CMK (cell line): ENCODE measurements around the gene FBXW12.

Experiments used
- DNase-seq: peaks from one replicate; pipeline ENCODE4 v3.0.0-alpha.2; 2010; ENCODE audit warnings: low read depth

FBXW12 gene

GRCh38 chr3:48422272-48422671 is 50.3 kb downstream of the FBXW12 start:
- DNase-seq = no peak

DNA sequence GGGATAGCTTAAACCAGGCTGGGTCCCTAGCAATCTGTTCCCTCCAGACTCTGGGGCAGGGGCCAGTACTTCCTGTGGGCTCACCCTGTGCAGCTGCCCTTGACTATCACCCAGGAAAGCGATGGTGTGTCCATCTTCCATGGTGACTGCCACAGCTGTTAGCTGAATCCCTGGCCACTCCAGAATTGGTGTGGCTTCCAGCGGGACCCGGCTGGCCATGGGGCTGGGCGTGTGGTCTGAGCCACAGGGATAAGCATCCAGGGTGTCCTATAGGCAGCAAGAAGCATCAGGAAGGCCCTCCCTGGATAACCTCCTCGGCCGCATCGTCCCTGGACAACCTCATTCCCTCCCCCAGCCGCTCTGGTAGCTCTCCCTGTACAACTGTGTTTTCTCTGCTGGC is 50.7 kb downstream of the FBXW12 start:
- no peak for DNase-seq

DNA sequence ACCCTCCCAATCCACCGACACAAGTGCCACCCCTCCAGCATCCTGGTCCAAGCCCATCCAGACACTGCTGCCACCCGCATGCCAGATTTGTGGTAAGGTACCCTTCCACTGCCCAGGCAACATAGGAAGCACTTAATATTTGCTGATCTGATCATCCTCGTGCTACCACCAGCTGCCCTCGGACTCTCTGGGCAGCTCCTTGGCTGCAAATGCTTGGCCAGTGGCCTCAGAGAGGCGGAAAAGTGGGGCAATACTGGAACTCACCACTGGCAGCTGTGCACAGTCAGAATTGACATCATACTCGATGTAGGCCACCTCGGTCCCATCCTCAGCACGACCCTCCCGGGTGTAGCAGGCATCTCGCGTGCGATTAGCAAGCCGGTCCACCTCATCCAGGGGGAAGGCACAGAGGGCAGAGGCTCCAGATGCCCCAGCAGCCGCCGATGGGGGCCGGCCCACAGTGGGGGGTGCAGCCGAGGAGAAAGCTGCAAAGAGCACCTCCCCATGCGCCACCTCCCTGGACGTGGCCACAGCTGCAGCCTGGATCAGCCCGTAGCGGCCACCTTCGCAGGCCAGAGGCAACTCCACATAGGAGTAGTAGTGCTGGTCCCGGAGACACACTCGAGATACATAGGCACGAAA is 51.3 kb downstream of the FBXW12 start:
- DNase-seq = no peak

GRCh38 chr3:48423883-48424695 is 52.1 kb downstream of the FBXW12 start:
- no peak for DNase-seq

- DNase-seq = no peak
Measured at GRCh38 chr3:48425281-48425812, 53.3 kb downstream of the FBXW12 start.

- no peak for DNase-seq
Measured at GRCh38 chr3:48426401-48426909, 54.4 kb downstream of the FBXW12 start.

GRCh38 chr3:48426944-48427629 is 55.1 kb downstream of the FBXW12 start:
- no peak for DNase-seq

GRCh38 chr3:48427630-48427962 is 55.6 kb downstream of the FBXW12 start:
- DNase-seq = no peak

DNA sequence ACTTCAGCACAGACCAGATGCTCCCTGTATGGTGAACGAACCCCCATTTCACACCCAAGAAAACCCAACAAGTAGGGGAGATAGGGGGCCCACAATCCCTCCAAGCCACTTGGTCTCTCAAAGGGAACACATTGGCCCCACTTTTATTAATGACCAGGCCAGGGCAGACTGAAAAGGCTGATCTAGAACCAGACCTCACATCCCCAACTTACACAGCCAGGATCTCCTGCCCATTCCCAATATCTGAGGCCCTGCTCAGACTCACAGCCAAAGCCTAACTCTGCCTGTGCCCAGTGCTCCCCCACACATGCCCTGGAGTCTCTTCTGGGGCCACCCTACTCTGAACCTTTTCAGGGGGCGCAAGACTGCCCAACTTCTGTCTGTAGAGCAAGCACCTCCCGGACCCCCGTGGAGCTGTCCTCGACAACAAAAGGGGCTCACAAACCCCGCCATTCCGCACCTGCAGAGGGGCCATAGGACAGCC is 56.1 kb downstream of the FBXW12 start:
- DNase-seq = no peak

GRCh38 chr3:48428572-48429316 is 56.7 kb downstream of the FBXW12 start:
- DNase-seq = no peak

DNA sequence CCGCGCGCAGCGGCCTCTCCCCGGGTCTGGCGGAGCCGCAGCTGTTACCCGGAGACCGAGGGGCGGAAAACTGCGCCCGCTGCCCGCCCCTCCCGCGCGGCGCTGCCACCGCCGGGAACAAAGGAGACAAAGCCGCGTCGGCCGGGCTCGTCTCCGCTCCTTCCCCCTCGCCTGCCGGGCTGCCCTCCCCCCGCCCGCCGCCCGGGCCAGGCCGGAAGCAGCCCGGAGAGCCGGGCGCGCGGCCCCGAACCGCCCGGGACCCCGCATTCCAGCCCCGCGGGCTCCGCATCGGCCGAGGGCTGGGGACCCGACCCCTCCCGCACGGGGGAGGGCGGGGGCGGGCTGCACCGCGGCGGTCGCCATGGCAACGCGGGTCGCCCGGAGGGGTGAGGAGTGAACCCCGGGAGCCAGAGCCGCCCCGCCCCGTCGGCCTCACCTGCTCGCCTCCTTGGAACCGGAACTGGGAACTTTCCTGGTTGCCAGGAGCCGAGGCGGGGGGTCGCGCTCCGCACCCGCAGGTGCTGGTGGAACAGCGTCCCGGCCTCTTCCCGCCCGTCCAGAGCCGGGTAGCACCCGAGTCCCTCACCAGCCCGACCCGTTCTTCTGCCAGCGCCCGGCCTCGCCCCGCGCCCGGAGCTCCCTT is 57.4 kb downstream of the FBXW12 start:
- DNase-seq = peak; percentile 12

- no peak for DNase-seq
Measured at GRCh38 chr3:48429960-48430707, 58.1 kb downstream of the FBXW12 start, which contains the start of gene PLXNB1. TSS of gene PLXNB1 (minus strand) at chr3:48430086. CDS start at chr3:48424611, 5,475 bp downstream.

DNA sequence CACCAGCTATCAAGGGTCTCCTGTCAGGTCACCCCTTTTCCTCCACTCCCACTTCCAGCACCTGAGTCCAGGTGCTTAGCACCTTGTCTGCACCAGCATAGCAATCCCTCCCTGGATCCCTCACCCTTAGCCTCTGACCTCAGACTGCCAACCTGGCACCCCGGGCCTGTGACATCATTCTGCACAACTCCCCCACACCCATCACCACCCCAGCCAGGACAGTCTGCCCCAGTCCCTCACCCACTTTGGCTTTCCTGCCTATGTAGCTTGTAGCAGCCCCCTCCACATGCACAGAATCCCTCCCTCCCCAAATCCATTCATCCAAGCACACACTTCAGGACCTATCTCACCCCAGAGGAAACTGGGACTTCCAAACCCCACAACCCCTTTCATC is 58.7 kb downstream of the FBXW12 start:
- DNase-seq = no peak

- DNase-seq = no peak
Measured at GRCh38 chr3:48431224-48432029, 59.4 kb downstream of the FBXW12 start.

DNA sequence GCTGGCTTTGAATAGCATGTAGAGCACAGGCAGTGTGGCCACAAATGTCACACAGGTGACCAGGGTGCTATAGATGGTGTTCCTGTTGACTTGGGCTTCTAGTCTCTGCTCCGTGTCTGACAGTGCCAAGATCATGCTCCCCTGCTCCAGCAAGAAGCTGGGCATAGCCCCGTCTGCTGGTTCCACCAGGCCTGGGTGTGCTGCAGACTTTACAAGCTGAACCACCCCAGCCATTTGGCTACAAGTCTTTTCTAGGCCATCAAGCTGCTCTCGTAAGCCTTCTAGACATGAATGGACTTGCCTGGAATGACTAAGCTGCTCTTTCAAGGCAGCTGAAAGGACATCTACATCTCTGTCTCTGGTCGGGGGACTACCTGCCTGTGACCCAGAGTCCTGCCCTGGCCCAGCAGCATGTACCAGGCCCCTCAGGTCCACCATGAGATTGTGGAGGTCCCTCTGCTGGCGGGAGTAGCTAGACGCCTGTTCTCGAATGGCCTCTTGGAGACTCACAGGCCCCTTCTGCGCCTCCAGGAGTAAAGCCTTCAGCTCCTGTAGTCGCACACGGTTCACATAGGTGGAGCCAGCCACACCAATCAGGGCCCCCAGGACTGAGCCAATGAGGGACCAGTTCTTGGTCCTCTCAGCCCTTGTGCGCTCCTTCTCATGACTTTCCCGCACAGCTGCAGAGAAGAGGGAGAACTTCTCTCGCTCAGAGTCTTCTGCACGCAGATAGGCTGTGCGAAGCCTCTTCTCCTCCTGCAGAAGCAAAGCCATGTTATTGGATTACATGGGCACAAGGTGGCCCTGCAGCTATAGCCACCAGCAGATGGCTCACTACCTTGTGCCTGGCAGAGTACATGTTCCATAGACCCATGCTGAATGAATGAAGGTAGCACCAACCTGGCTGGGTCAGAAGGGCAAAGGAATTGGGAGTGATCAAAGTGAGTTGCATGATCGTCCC is 60.7 kb downstream of the FBXW12 start:
- DNase-seq = no peak

GRCh38 chr3:48433472-48434118 is 61.6 kb downstream of the FBXW12 start:
- no peak for DNase-seq

- DNase-seq = no peak
Measured at GRCh38 chr3:48434591-48435222, 62.7 kb downstream of the FBXW12 start.
